B cell (primary cell): ENCODE results near the gene STX12. TPM values are rescaled to one million over a fixed set of nuclear protein-coding genes. Genes with fewer than 3 reads are reported as not detected.
"Not testable (repeated sequence)": the region's sequence is repeated elsewhere in the genome, so short reads cannot be mapped to it uniquely, and the experiment has no call there.

Experiments used
- ATAC-seq: fragments of 200-7000 bp; cut with Tn5 transposase; one replicate; pipeline ENCODE4 v1.10.0; 2021; ENCODE audit warnings: low read depth, mild to moderate bottlenecking, moderate number of reproducible peaks, moderate library complexity
- CTCF ChIA-PET: fragments of 350-600 bp; sonication (Branson Sonifier 250); formaldehyde crosslinking; loops from one replicate; lab custom pipeline; 2021; ENCODE audit warnings: antibody characterized with exemption, inconsistent platforms; lab: Charles Lee
- POLR2A ChIA-PET: fragments of 350-600 bp; sonication (Branson Sonifier 250); formaldehyde crosslinking; loops from one replicate; lab custom pipeline; 2021; ENCODE audit warnings: antibody characterized with exemption; lab: Charles Lee
- DNase-seq: peaks from one replicate; pipeline ENCODE4 v3.0.0; 2013
- H2AFZ ChIP-seq: 2 replicates; pipeline ENCODE4 v1.6.1; 2012; ENCODE audit warnings: mild to moderate bottlenecking, low read depth, low read length; ENCODE audit not compliant: insufficient read depth, poor library complexity, severe bottlenecking
- H3K27ac ChIP-seq, 2 donors: 1 replicate in 1 of 2; 2 replicates in 1 of 2; pipeline ENCODE4 v1.5.1; 2012 to 2013; ENCODE audit warnings: low read length in 2 of 2, mild to moderate bottlenecking in 2 of 2, moderate library complexity in 1 of 2
- H3K27me3 ChIP-seq, 4 experiments: fragments of 200-600 bp in 1 of 4; sonication (generic) in 1 of 4; replicated peaks in 1 of 4; 1 replicate in 2 of 4; 2 replicates in 2 of 4; pipeline versions ENCODE4 v1.6.1 to v1.7.0; 2013 to 2016; ENCODE audit warnings: low read length in 3 of 4, mild to moderate bottlenecking in 2 of 4, mixed read lengths in 1 of 4, moderate library complexity in 1 of 4; ENCODE audit not compliant: insufficient read depth in 4 of 4, control insufficient read depth in 3 of 4; ENCODE audit errors: control extremely low read depth in 1 of 4
- H3K36me3 ChIP-seq, 2 experiments: replicated peaks in 1 of 2; 1 replicate in 1 of 2; 2 replicates in 1 of 2; pipeline versions ENCODE4 v1.6.1 to v1.7.1; 2013; ENCODE audit warnings: low read length in 1 of 2; ENCODE audit not compliant: insufficient read depth in 2 of 2, control insufficient read depth in 1 of 2; ENCODE audit errors: control extremely low read depth in 1 of 2, extremely low read depth in 1 of 2
- H3K4me1 ChIP-seq, 2 donors: fragments of 200-600 bp in 1 of 2; sonication (generic) in 1 of 2; 1 replicate in 1 of 2; 2 replicates in 1 of 2; pipeline versions ENCODE4 v1.5.1 to v1.6.1; 2013 to 2017; ENCODE audit warnings: low read length in 2 of 2; ENCODE audit not compliant: control insufficient read depth in 2 of 2, insufficient read depth in 2 of 2
- H3K4me2 ChIP-seq: replicated peaks from 2 replicates; pipeline ENCODE3; 2012; ENCODE audit warnings: mild to moderate bottlenecking, low read depth, low read length; ENCODE audit not compliant: poor library complexity, severe bottlenecking
- H3K4me3 ChIP-seq, 5 experiments: fragments of 200-600 bp in 1 of 5; sonication (generic) in 1 of 5; 1 replicate in 3 of 5; 2 replicates in 2 of 5; pipeline versions ENCODE4 v1.5.1 to v1.7.0; 2011 to 2016; ENCODE audit warnings: low read length in 4 of 5, mild to moderate bottlenecking in 4 of 5, low read depth in 2 of 5, control low read depth in 1 of 5, moderate library complexity in 1 of 5; ENCODE audit not compliant: insufficient read depth in 1 of 5; ENCODE audit errors: control extremely low read depth in 1 of 5, extremely low read depth in 1 of 5
- H3K79me2 ChIP-seq: fragments of 200-600 bp; sonication (generic); one replicate; pipeline ENCODE4 v1.6.0; 2016; ENCODE audit warnings: low read length; ENCODE audit not compliant: control insufficient read depth, insufficient read depth
- H3K9ac ChIP-seq: fragments of 200-600 bp; sonication (generic); 2 replicates; pipeline ENCODE4 v1.6.1; 2017; ENCODE audit warnings: mild to moderate bottlenecking, low read length, moderate library complexity
- H3K9me3 ChIP-seq, 3 donors: one replicate each; pipeline versions ENCODE4 v1.6.1 to v1.7.1; 2013; ENCODE audit warnings: low read length in 2 of 3; ENCODE audit not compliant: control insufficient read depth in 2 of 3, insufficient read depth in 1 of 3; ENCODE audit errors: control extremely low read depth in 1 of 3
- H4K20me1 ChIP-seq: 2 replicates; pipeline ENCODE4 v1.6.0; 2012; ENCODE audit warnings: mild to moderate bottlenecking, low read length; ENCODE audit not compliant: insufficient read depth, control insufficient read depth, poor library complexity, severe bottlenecking
- H3K27ac Mint-ChIP-seq: one replicate; pipeline ENCODE4 v1.8.0; 2021; ENCODE audit warnings: mixed read lengths
- H3K27me3 Mint-ChIP-seq: one replicate; pipeline ENCODE4 v1.8.0; 2021; ENCODE audit warnings: mixed read lengths
- H3K4me1 Mint-ChIP-seq: one replicate; pipeline ENCODE4 v1.8.0; 2021; ENCODE audit warnings: mixed read lengths
- H3K4me3 Mint-ChIP-seq: one replicate; pipeline ENCODE4 v1.8.0; 2021; ENCODE audit warnings: mixed read lengths
- H3K9me3 Mint-ChIP-seq: one replicate; pipeline ENCODE4 v1.8.0; 2022; ENCODE audit warnings: mixed read lengths; ENCODE audit not compliant: insufficient read depth
- CTCF ChIP-seq: fragments of 200-600 bp; IDR thresholded peaks from one replicate; pipeline ENCODE4 v1.8.0; 2022; ENCODE audit warnings: antibody characterized with exemption, mild to moderate bottlenecking
- EZH2 ChIP-seq: IDR thresholded peaks from 2 replicates; pipeline ENCODE4 v1.6.1; 2012; ENCODE audit warnings: borderline replicate concordance, low read depth, mild to moderate bottlenecking, moderate library complexity, low read length; ENCODE audit not compliant: insufficient read depth, poor library complexity, severe bottlenecking
- WGBS: methylation state at CpG from one replicate; pipeline ENCODE4 v1.1.5; 2013; ENCODE audit warnings: missing lambda C conversion rate; ENCODE audit not compliant: insufficient coverage; 5-methylcytosine and 5-hydroxymethylcytosine counted together
- intact Hi-C: fragments of 100-400 bp; cut with micrococcal nuclease; formaldehyde crosslinking; loops from one replicate; pipeline ENCODE4 v1.10.0; 2022
- polyA plus RNA-seq: library from polyadenylated mRNA; depleted of rRNA; stranded (reverse); fragments of >200 nt; gene quantifications from 2 replicates; pipeline ENCODE4 v1.2.3, GENCODE V29; 2012
- total RNA-seq, 2 donors: library from RNA; stranded (reverse); fragments of 120-200 nt in 1 of 2; gene quantifications; 1 replicate in 1 of 2; 2 replicates in 1 of 2; pipeline versions ENCODE4 v1.2.3 to v1.2.4, GENCODE V29; 2013 to 2022

The STX12 gene
- total and polyA plus RNA-seq, 2 donors (not counting 1 experiment from before 2014, with no cell fraction given) = 20.5 to 36.4 TPM

- H3K9ac ChIP-seq = peak overlapping the region; percentile 96
- H3K27me3 ChIP-seq = no peaks in the 10 kb centered on the region
- peak overlapping the region; percentile 91 for H3K4me2 ChIP-seq
- DNase-seq = no peak
- H3K4me3 Mint-ChIP-seq = peak overlapping the region; percentile 93
- H3K4me1 Mint-ChIP-seq = peaks cover 39% of the 10 kb centered on the region
- H2AFZ ChIP-seq = peak overlapping the region; percentile 79
- peaks cover 0 to 5% of the 10 kb centered on the region in 2 experiments for H3K36me3 ChIP-seq
- no peaks in the 10 kb centered on the region for H3K9me3 Mint-ChIP-seq
- H4K20me1 ChIP-seq = peaks cover 4% of the 10 kb centered on the region
- peaks cover 58% of the 10 kb centered on the region for H3K79me2 ChIP-seq
- no peaks in the 10 kb centered on the region for H3K9me3 ChIP-seq
- TF ChIP-seq EZH2 (no peak), CTCF (no peak)
- peak overlapping the region; percentile 94 to 98 for H3K27ac ChIP-seq
- POLR2A ChIA-PET = interaction anchor here (0.6 to 2.7 kb wide), 2 partner anchors 48 to 283 kb away, joined by 4 to 12 read pairs; partner anchors contain the start of gene FAM76A
- CTCF ChIA-PET = interaction anchor here (0.7 to 2.2 kb wide), 5 partner anchors 102 to 473 kb away, joined by 3 to 14 read pairs (median 4); partner anchors contain the start of gene IFI6
- H3K27me3 Mint-ChIP-seq = no peaks in the 10 kb centered on the region
- no CpG with 5 or more reads among the region's 3 CpGs for WGBS
- H3K4me3 ChIP-seq = peak overlapping the region; percentile 91 to 98 (median 97)
- intact Hi-C loops = loop anchor here (1.0 to 5.0 kb wide), 6 partner anchors 49 to 677 kb away; partner anchors contain the start of genes FAM76A, IFI6, MED18 and XKR8
- ATAC-seq = no peak
- peak overlapping the region; percentile 95 for H3K27ac Mint-ChIP-seq
- H3K4me1 ChIP-seq = peaks cover 16 to 29% of the 10 kb centered on the region in 2 donors
Measured at GRCh38 chr1:27773826-27774445, 917 bp downstream of the STX12 start.

GRCh38 chr1:27774654-27775053 is 1.6 kb downstream of the STX12 start:
- Histone ChIP-seq H3K79me2 (peaks cover 65% of the 10 kb centered on the region), H3K4me2 (no peak overlapping the region), H3K4me3 (peak overlapping the region in 1 of 5 experiments; percentile 97), H3K27ac (peak overlapping the region in 1 of 2 donors; percentile 98), H4K20me1 (peaks cover 4% of the 10 kb centered on the region), H3K4me1 (peaks cover 16 to 29% of the 10 kb centered on the region in 2 donors), H3K27me3 (no peaks in the 10 kb centered on the region), H3K9me3 (no peaks in the 10 kb centered on the region), H2AFZ (no peak overlapping the region), H3K36me3 (peaks cover 0 to 5% of the 10 kb centered on the region in 2 experiments), H3K9ac (no peak overlapping the region)
- ATAC-seq = no peak
- no peak overlapping the region for H3K4me3 Mint-ChIP-seq
- H3K4me1 Mint-ChIP-seq = peaks cover 41% of the 10 kb centered on the region
- no peaks in the 10 kb centered on the region for H3K27me3 Mint-ChIP-seq
- intact Hi-C loops = loop anchor here (5.0 kb wide), 2 partner anchors 553 to 677 kb away; partner anchors contain the start of gene MED18
- TF ChIP-seq CTCF (no peak), EZH2 (no peak)
- no peak for DNase-seq
- no peaks in the 10 kb centered on the region for H3K9me3 Mint-ChIP-seq
- H3K27ac Mint-ChIP-seq = no peak overlapping the region
- CTCF ChIA-PET = interaction anchor here (2.0 to 2.2 kb wide), 2 partner anchors 103 to 105 kb away, joined by 7 to 14 read pairs; partner anchors contain the start of gene IFI6
- POLR2A ChIA-PET = no interaction called here
- no CpG with 5 or more reads among the region's 2 CpGs for WGBS

GRCh38 chr1:27775336-27775735 is 2.3 kb downstream of the STX12 start:
- ATAC-seq, H3K9ac ChIP-seq, H3K27me3 ChIP-seq, H3K27me3 Mint-ChIP-seq, POLR2A ChIA-PET, H3K9me3 Mint-ChIP-seq, H3K36me3 ChIP-seq, CTCF ChIA-PET, H3K9me3 ChIP-seq, intact Hi-C loops, H4K20me1 ChIP-seq, DNase-seq, H3K4me3 Mint-ChIP-seq, H2AFZ ChIP-seq, H3K4me2 ChIP-seq, H3K4me3 ChIP-seq: not testable (repeated sequence)
- no CpG with 5 or more reads among the region's 3 CpGs for WGBS
- Histone ChIP-seq H3K27ac (peak overlapping the region in 1 of 2 donors; percentile 47), H3K4me1 (peaks cover 16 to 29% of the 10 kb centered on the region in 2 donors), H3K79me2 (peaks cover 72% of the 10 kb centered on the region)
- H3K27ac Mint-ChIP-seq = peak overlapping the region; percentile 39
- peaks cover 41% of the 10 kb centered on the region for H3K4me1 Mint-ChIP-seq
